GM23248 (cell line): ENCODE measurements around the gene INTS4. TPM values are rescaled to one million over a fixed set of nuclear protein-coding genes. Genes with fewer than 3 reads are reported as not detected.
A peak's percentile ranks its signal among the peaks of the same experiment; 100 is the strongest.
"Not testable (repeated sequence)": the region's sequence is repeated elsewhere in the genome, so short reads cannot be mapped to it uniquely, and the experiment has no call there.

Experiments
- DNase-seq: peaks from one replicate; pipeline ENCODE4 v3.0.0-alpha.2; 2015
- H2AFZ ChIP-seq: fragments of 200-600 bp; sonication (generic); 2 replicates; pipeline ENCODE4 v1.6.1; 2016; ENCODE audit warnings: antibody characterized with exemption
- H3F3A ChIP-seq: fragments of 200-600 bp; sonication (generic); 2 replicates; pipeline ENCODE4 v1.6.1; 2016; ENCODE audit warnings: mild to moderate bottlenecking, antibody characterized with exemption, mixed run types; ENCODE audit not compliant: insufficient read depth
- H3K27ac ChIP-seq: fragments of 200-600 bp; sonication (generic); 2 replicates; pipeline ENCODE4 v1.5.1; 2016; ENCODE audit warnings: mild to moderate bottlenecking
- H3K27me3 ChIP-seq: fragments of 200-600 bp; sonication (generic); replicated peaks from 2 replicates; pipeline ENCODE4 v1.6.1; 2016; ENCODE audit warnings: mild to moderate bottlenecking; ENCODE audit not compliant: insufficient read depth
- H3K36me3 ChIP-seq: fragments of 200-600 bp; sonication (generic); 2 replicates; pipeline ENCODE4 v1.6.1; 2016; ENCODE audit warnings: low read depth, mild to moderate bottlenecking
- H3K4me1 ChIP-seq: fragments of 200-600 bp; sonication (generic); 2 replicates; pipeline ENCODE4 v1.6.1; 2016; ENCODE audit warnings: mild to moderate bottlenecking; ENCODE audit not compliant: insufficient read depth
- H3K4me2 ChIP-seq: fragments of 200-600 bp; sonication (generic); one replicate; pipeline ENCODE4 v1.6.1; 2016; ENCODE audit warnings: mild to moderate bottlenecking; ENCODE audit not compliant: unreplicated experiment
- H3K4me3 ChIP-seq: fragments of 200-600 bp; sonication (generic); 2 replicates; pipeline ENCODE4 v1.5.1; 2016; ENCODE audit warnings: mild to moderate bottlenecking
- H3K79me2 ChIP-seq: fragments of 200-600 bp; sonication (generic); 2 replicates; pipeline ENCODE4 v1.6.1; 2016; ENCODE audit warnings: mild to moderate bottlenecking; ENCODE audit not compliant: insufficient read depth
- H3K9ac ChIP-seq: fragments of 200-600 bp; sonication (generic); 2 replicates; pipeline ENCODE4 v1.6.1; 2016; ENCODE audit warnings: mild to moderate bottlenecking
- H3K9me2 ChIP-seq: fragments of 200-600 bp; sonication (generic); 2 replicates; pipeline ENCODE4 v1.6.1; 2016; ENCODE audit warnings: mixed run types, mild to moderate bottlenecking, moderate library complexity; ENCODE audit not compliant: insufficient read depth
- H3K9me3 ChIP-seq: fragments of 200-600 bp; sonication (generic); one replicate; pipeline ENCODE4 v1.6.1; 2017; ENCODE audit warnings: low read depth
- H4K20me1 ChIP-seq: fragments of 200-600 bp; sonication (generic); 2 replicates; pipeline ENCODE4 v1.6.0; 2016; ENCODE audit not compliant: insufficient read depth
- EZH2 ChIP-seq: fragments of 200-600 bp; sonication (generic); IDR thresholded peaks from 2 replicates; pipeline ENCODE4 v1.6.1; 2018; ENCODE audit warnings: antibody characterized with exemption, mild to moderate bottlenecking; ENCODE audit not compliant: insufficient read depth, poor library complexity, severe bottlenecking
- EZH2phosphoT487 ChIP-seq: fragments of 200-600 bp; sonication (generic); IDR thresholded peaks from 2 replicates; pipeline ENCODE4 v1.6.1; 2018; ENCODE audit warnings: antibody characterized with exemption, moderate library complexity, mild to moderate bottlenecking, low read depth; ENCODE audit not compliant: insufficient read depth
- whole genome bisulfite sequencing, 2 experiments: methylation state at CpG; one replicate each; pipeline ENCODE4 v1.1.6; 2015 to 2017; ENCODE audit warnings: low lambda C conversion rate in 2 of 2, low coverage in 1 of 2; ENCODE audit errors: missing lambda C conversion rate in 2 of 2; 5-methylcytosine and 5-hydroxymethylcytosine counted together
- in situ Hi-C: fragments of 300-500 bp; cut with MboI; formaldehyde crosslinking; loops from 2 replicates; pipeline ENCODE4 v1.15.0; 2020
- polyA plus RNA-seq: library from polyadenylated mRNA; unstranded; fragments of >200 nt; fragmentation: Nextera tagmentation; extraction: Ambion mirVana; gene quantifications from 2 replicates; pipeline ENCODE4 v1.2.1, GENCODE V29; 2016
- total RNA-seq: library from RNA; depleted of rRNA; stranded (reverse); fragments of >200 nt; shearing (Covaris generic); gene quantifications from 2 replicates; pipeline ENCODE4 v1.2.3, GENCODE V29; 2014

Gene INTS4
- total and polyA plus RNA-seq, 2 experiments from 2014 or later: 25.8 to 29.3 TPM

GRCh38 chr11:77999446-78000030 is 5.1 kb upstream of the INTS4 start:
- Histone ChIP-seq H3K36me3 (no peaks in the 10 kb centered on the region), H3K4me2 (no peak overlapping the region), H3K4me3 (no peak overlapping the region), H3K4me1 (peaks cover 5% of the 10 kb centered on the region), H3K27me3 (0 out of 2 replicates have a peak, but pooled peaks cover 7% of the 10 kb centered on the region), H3F3A (peaks cover 8% of the 10 kb centered on the region), H3K9me2 (no peaks in the 10 kb centered on the region), H4K20me1 (no peaks in the 10 kb centered on the region), H2AFZ (no peak overlapping the region), H3K9ac (no peak overlapping the region), H3K9me3 (no peaks in the 10 kb centered on the region), H3K79me2 (no peaks in the 10 kb centered on the region), H3K27ac (no peak overlapping the region)
- TF ChIP-seq EZH2 (no peak), EZH2phosphoT487 (no peak)
- WGBS, 2 experiments: 100% methylated on average over 1 of the region's 1 CpG
- in situ Hi-C loops: no loop called here
- no peak for DNase-seq

GRCh38 chr11:77993902-77994301 is 566 bp downstream of the INTS4 start:
- no peaks in the 10 kb centered on the region for H3K9me3 ChIP-seq
- H3K79me2 ChIP-seq: peaks cover 43% of the 10 kb centered on the region
- H3K9ac ChIP-seq: peak overlapping the region; percentile 88
- TF ChIP-seq EZH2: no peak
- no peak for TF ChIP-seq EZH2phosphoT487
- H2AFZ ChIP-seq: peak overlapping the region; percentile 98
- H3K4me3 ChIP-seq: peak overlapping the region; percentile 93
- in situ Hi-C loops: no loop called here
- peak overlapping the region; percentile 89 for H3K4me2 ChIP-seq
- WGBS, 2 experiments: 1% methylated on average over 11 of the region's 11 CpGs
- H3F3A ChIP-seq: peaks cover 8% of the 10 kb centered on the region
- peak; percentile 11 for DNase-seq
- H3K4me1 ChIP-seq: peaks cover 16% of the 10 kb centered on the region
- no peaks in the 10 kb centered on the region for H4K20me1 ChIP-seq
- no peaks in the 10 kb centered on the region for H3K27me3 ChIP-seq
- H3K9me2 ChIP-seq: no peaks in the 10 kb centered on the region
- peak overlapping the region; percentile 69 for H3K27ac ChIP-seq
- 0 out of 2 replicates have a peak, but pooled peaks cover 4% of the 10 kb centered on the region for H3K36me3 ChIP-seq

GRCh38 chr11:77990981-77991380 is 3.5 kb downstream of the INTS4 start:
- Histone ChIP-seq H3K4me1 (peaks cover 16% of the 10 kb centered on the region), H3K27ac (no peak overlapping the region), H3K27me3 (no peaks in the 10 kb centered on the region), H3K4me2 (no peak overlapping the region), H3K4me3 (no peak overlapping the region), H3K9me3 (no peaks in the 10 kb centered on the region), H3K9ac (no peak overlapping the region), H2AFZ (no peak overlapping the region), H3K79me2 (peaks cover 71% of the 10 kb centered on the region), H4K20me1 (no peaks in the 10 kb centered on the region), H3K9me2 (no peaks in the 10 kb centered on the region), H3K36me3 (peaks cover 13% of the 10 kb centered on the region; the same call in 1 of the 2 replicates), H3F3A (peaks cover 8% of the 10 kb centered on the region)
- DNase-seq: no peak
- TF ChIP-seq EZH2 (no peak), EZH2phosphoT487 (no peak)
- 81 to 89% methylated on average over 5 of the region's 5 CpGs for WGBS, 2 experiments
- in situ Hi-C loops: no loop called here

- H3K27me3 ChIP-seq, H3K4me2 ChIP-seq, H3F3A ChIP-seq, H4K20me1 ChIP-seq, DNase-seq, H3K4me3 ChIP-seq, H3K9me2 ChIP-seq, H3K9me3 ChIP-seq, in situ Hi-C loops, H2AFZ ChIP-seq, H3K9ac ChIP-seq, H3K4me1 ChIP-seq, H3K27ac ChIP-seq: not testable (repeated sequence)
- Histone ChIP-seq H3K79me2 (peaks cover 78% of the 10 kb centered on the region), H3K36me3 (peaks cover 13% of the 10 kb centered on the region; the same call in 1 of the 2 replicates)
- 92 to 97% methylated on average over 8 of the region's 8 CpGs for WGBS, 2 experiments
Observed at GRCh38 chr11:77986456-77986855, 8.0 kb downstream of the INTS4 start.
